H1 (cell line): Measurements from ENCODE around the gene PSTK. TPM values are rescaled to one million over a fixed set of nuclear protein-coding genes. Genes with fewer than 3 reads are reported as not detected.

Source experiments
- CTCF ChIA-PET: fragments of 300-600 bp; sonication (Branson Sonifier 250); formaldehyde crosslinking; loops from one replicate; lab custom pipeline; 2021; ENCODE audit not compliant: partially characterized antibody; lab: Charles Lee
- POLR2A ChIA-PET: fragments of 300-600 bp; sonication (Branson Sonifier 250); formaldehyde crosslinking; loops from one replicate; lab custom pipeline; 2021; ENCODE audit warnings: inconsistent platforms; ENCODE audit not compliant: partially characterized antibody; lab: Charles Lee
- DNase-seq, 2 experiments: peaks; one replicate each; pipeline versions ENCODE4 v3.0.0 to v3.0.0-alpha.2; 2010 to 2022; ENCODE audit warnings: low spot score in 2 of 2, low read depth in 1 of 2, mixed read lengths in 1 of 2
- FAIRE-seq: peaks from 2 replicates; lab custom pipeline; 2011; peaks lifted over from hg19 to GRCh38; lab: Jason Lieb, UNC
- H2AFZ ChIP-seq: 2 replicates; pipeline ENCODE4 v1.8.1; 2012; ENCODE audit warnings: low read length, inconsistent platforms
- H2AK5ac ChIP-seq: 2 replicates; pipeline ENCODE4 v1.6.1; 2013; ENCODE audit warnings: low read depth, low read length
- H2BK120ac ChIP-seq: replicated peaks from 2 replicates; pipeline ENCODE3; 2013; ENCODE audit warnings: low read depth, low read length, inconsistent platforms
- H2BK12ac ChIP-seq: 2 replicates; pipeline ENCODE4 v1.6.1; 2013; ENCODE audit warnings: low read depth, low read length
- H2BK15ac ChIP-seq: 2 replicates; pipeline ENCODE4 v1.6.1; 2013; ENCODE audit warnings: low read length
- H2BK20ac ChIP-seq: 2 replicates; pipeline ENCODE4 v1.6.1; 2013; ENCODE audit warnings: low read length
- H2BK5ac ChIP-seq: 2 replicates; pipeline ENCODE4 v1.6.1; 2013; ENCODE audit warnings: low read depth, low read length
- H3K14ac ChIP-seq: 2 replicates; pipeline ENCODE4 v1.6.1; 2013; ENCODE audit warnings: inconsistent platforms; ENCODE audit not compliant: insufficient read length
- H3K18ac ChIP-seq: 2 replicates; pipeline ENCODE4 v1.6.1; 2013; ENCODE audit warnings: low read length; ENCODE audit errors: extremely low read depth
- H3K23ac ChIP-seq: 2 replicates; pipeline ENCODE4 v1.6.1; 2013; ENCODE audit warnings: inconsistent platforms; ENCODE audit not compliant: insufficient read length
- H3K23me2 ChIP-seq: 2 replicates; pipeline ENCODE4 v1.6.1; 2013; ENCODE audit warnings: low read depth, low read length
- H3K27ac ChIP-seq: 2 replicates; pipeline ENCODE4 v1.6.1; 2011; ENCODE audit warnings: low read depth, low read length, inconsistent platforms
- H3K27me3 ChIP-seq, 4 experiments: replicated peaks in 1 of 4; 1 replicate in 1 of 4; 2 replicates in 3 of 4; pipeline versions ENCODE4 v1.6.1 to v1.8.1; 2011 to 2013; ENCODE audit warnings: low read length in 3 of 4, mild to moderate bottlenecking in 3 of 4, inconsistent platforms in 2 of 4, mixed read lengths in 2 of 4, moderate library complexity in 1 of 4; ENCODE audit not compliant: control insufficient read depth in 3 of 4, insufficient read depth in 3 of 4; ENCODE audit errors: extremely low read depth in 1 of 4
- H3K36me3 ChIP-seq, 4 experiments: 2 replicates each; pipeline versions ENCODE4 v1.6.1 to v1.8.1; 2011 to 2013; ENCODE audit warnings: mild to moderate bottlenecking in 4 of 4, low read length in 3 of 4, moderate library complexity in 2 of 4, control low read depth in 1 of 4, inconsistent platforms in 1 of 4; ENCODE audit not compliant: insufficient read depth in 4 of 4, control insufficient read depth in 2 of 4
- H3K4ac ChIP-seq: replicated peaks from 2 replicates; pipeline ENCODE3; 2013; ENCODE audit warnings: low read length, low read depth, mixed read lengths, inconsistent platforms; ENCODE audit not compliant: insufficient read length
- H3K4me1 ChIP-seq, 4 experiments: replicated peaks in 1 of 4; 1 replicate in 1 of 4; 2 replicates in 3 of 4; pipeline versions ENCODE4 v1.6.1 to v1.8.1; 2011 to 2013; ENCODE audit warnings: low read length in 3 of 4, inconsistent platforms in 2 of 4, mixed read lengths in 1 of 4; ENCODE audit not compliant: insufficient read depth in 4 of 4, control insufficient read depth in 3 of 4
- H3K4me2 ChIP-seq, 2 experiments: 2 replicates each; pipeline versions ENCODE4 v1.6.1 to v1.8.1; 2011 to 2013; ENCODE audit warnings: low read depth in 2 of 2, low read length in 2 of 2, control low read depth in 1 of 2, inconsistent platforms in 1 of 2, mild to moderate bottlenecking in 1 of 2; ENCODE audit not compliant: insufficient read depth in 1 of 2
- H3K4me3 ChIP-seq, 4 experiments: fragments of 200-600, 300-600 bp in 1 of 4; sonication (generic), shearing (Covaris generic), sonication (Bioruptor Twin) in 1 of 4; 2 replicates each; pipeline versions ENCODE4 v1.5.1 to v1.8.1; 2011 to 2016; ENCODE audit warnings: low read length in 4 of 4, low read depth in 3 of 4, control low read depth in 2 of 4, inconsistent platforms in 2 of 4, mild to moderate bottlenecking in 2 of 4, mixed read lengths in 1 of 4, moderate library complexity in 1 of 4; ENCODE audit not compliant: insufficient read depth in 2 of 4; ENCODE audit errors: extremely low read depth in 1 of 4
- H3K56ac ChIP-seq: replicated peaks from 2 replicates; pipeline ENCODE3; 2013; ENCODE audit warnings: low read depth, mild to moderate bottlenecking, mixed read lengths, low read length, inconsistent platforms; ENCODE audit not compliant: insufficient read length
- H3K79me1 ChIP-seq: 2 replicates; pipeline ENCODE4 v1.6.1; 2013; ENCODE audit warnings: low read depth, low read length, control low read depth
- H3K79me2 ChIP-seq, 2 experiments: 2 replicates each; pipeline versions ENCODE4 v1.6.1 to v1.8.1; 2012 to 2013; ENCODE audit warnings: low read length in 2 of 2, mild to moderate bottlenecking in 2 of 2, inconsistent platforms in 1 of 2; ENCODE audit not compliant: insufficient read depth in 2 of 2, control insufficient read depth in 1 of 2
- H3K9ac ChIP-seq, 4 experiments: replicated peaks in 1 of 4; 1 replicate in 1 of 4; 2 replicates in 3 of 4; pipeline versions ENCODE4 v1.6.1 to v1.8.1; 2011 to 2013; ENCODE audit warnings: low read depth in 3 of 4, low read length in 3 of 4, control low read depth in 2 of 4, mild to moderate bottlenecking in 2 of 4, moderate library complexity in 2 of 4, inconsistent platforms in 1 of 4; ENCODE audit errors: extremely low read depth in 1 of 4
- H3K9me3 ChIP-seq, 2 experiments: 2 replicates each; pipeline versions ENCODE4 v1.6.1 to v1.8.1; 2012 to 2013; ENCODE audit warnings: mild to moderate bottlenecking in 2 of 2, moderate library complexity in 2 of 2, control low read depth in 1 of 2, inconsistent platforms in 1 of 2, low read depth in 1 of 2, low read length in 1 of 2, mixed read lengths in 1 of 2; ENCODE audit not compliant: insufficient read depth in 2 of 2
- H4K20me1 ChIP-seq, 2 experiments: replicated peaks in 1 of 2; 2 replicates each; pipeline versions ENCODE3 to v1.8.1; 2011 to 2013; ENCODE audit warnings: inconsistent platforms in 2 of 2, low read length in 2 of 2, mild to moderate bottlenecking in 1 of 2; ENCODE audit not compliant: insufficient read depth in 2 of 2, control insufficient read depth in 1 of 2
- H4K5ac ChIP-seq: 2 replicates; pipeline ENCODE4 v1.6.1; 2013; ENCODE audit warnings: low read length, low read depth, mixed read lengths, inconsistent platforms; ENCODE audit not compliant: insufficient read length
- H4K8ac ChIP-seq: 2 replicates; pipeline ENCODE4 v1.8.0; 2013; ENCODE audit warnings: mild to moderate bottlenecking, moderate library complexity, low read length, inconsistent platforms; ENCODE audit not compliant: insufficient read depth; ENCODE audit errors: extremely low read depth
- H4K91ac ChIP-seq: replicated peaks from 2 replicates; pipeline ENCODE3; 2013; ENCODE audit warnings: low read length, mixed read lengths, inconsistent platforms; ENCODE audit not compliant: insufficient read length
- SIRT6 ChIP-seq: IDR thresholded peaks from one replicate; pipeline ENCODE4 v1.7.1; 2012; ENCODE audit warnings: low read length, inconsistent platforms
- SP1 ChIP-seq: IDR thresholded peaks from 2 replicates; pipeline ENCODE4 v1.6.1; 2011; ENCODE audit warnings: low read depth, low read length
- polyA plus RNA-seq, 7 experiments: library from polyadenylated mRNA; depleted of rRNA in 3 of 7; stranded (reverse) in 5 of 7; unstranded in 2 of 7; fragments of >200 nt in 5 of 7; fragments of 200-250 nt in 2 of 7; gene quantifications; 1 replicate in 5 of 7; 2 replicates in 1 of 7; 4 replicates in 1 of 7; pipeline versions ENCODE4 v1.2.1 to v1.2.3, GENCODE V29; 2011 to 2013; ENCODE audit warnings: missing spikeins in 2 of 7, mixed read lengths in 2 of 7
- total RNA-seq: library from RNA; stranded (reverse); fragmentation: NEBNext Ultra II Directional; extraction: Animal tissue kit (Norgen Biotek cat#: 25700); gene quantifications from 2 replicates; pipeline ENCODE4 v1.2.1, GENCODE V29; 2021
- TF ChIP-seq, protein P1 (sequence below): IDR thresholded peaks from 2 replicates; pipeline ENCODE4 v1.6.1; 2012; ENCODE audit warnings: inconsistent platforms

The PSTK gene
- total and polyA plus RNA-seq, 2 of the 8 experiments (the other 6 are each of a cell fraction or from before 2014, with no cell fraction given) = 4.4 to 6.6 TPM

DNA sequence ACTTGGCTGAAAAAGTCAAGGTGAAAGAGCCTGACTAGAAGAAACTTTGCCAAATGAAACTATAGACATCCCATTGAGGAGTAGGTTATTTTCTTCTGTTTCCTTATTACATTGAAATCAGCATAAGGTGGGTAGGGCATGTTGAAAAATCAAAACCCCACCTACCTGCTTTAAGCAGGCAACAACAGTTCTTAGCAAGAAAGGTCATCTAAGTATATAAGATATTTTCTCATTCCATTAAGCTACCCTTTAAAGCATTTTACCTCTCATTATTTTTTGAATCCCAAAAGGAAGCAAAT is 59.4 kb downstream of the PSTK start:
- Histone ChIP-seq H3K79me2 (no peaks in the 10 kb centered on the region), H3K23me2 (0 out of 2 replicates have a peak, but pooled peaks cover 2% of the 10 kb centered on the region), H3K14ac (no peak overlapping the region), H2BK12ac (no peak overlapping the region), H4K20me1 (no peaks in the 10 kb centered on the region), H4K8ac (no peak overlapping the region), H3K4me2 (no peak overlapping the region), H3K23ac (no peak overlapping the region), H2BK15ac (no peak overlapping the region)
- CTCF ChIA-PET = interaction anchor here (1.4 kb wide), 1 partner anchor 80 kb away, joined by 4 read pairs; no protein-coding TSS in a partner anchor
- no peak for DNase-seq
- TF ChIP-seq SP1 (no peak), SIRT6 (no peak)
- TF ChIP-seq, protein P1, sequence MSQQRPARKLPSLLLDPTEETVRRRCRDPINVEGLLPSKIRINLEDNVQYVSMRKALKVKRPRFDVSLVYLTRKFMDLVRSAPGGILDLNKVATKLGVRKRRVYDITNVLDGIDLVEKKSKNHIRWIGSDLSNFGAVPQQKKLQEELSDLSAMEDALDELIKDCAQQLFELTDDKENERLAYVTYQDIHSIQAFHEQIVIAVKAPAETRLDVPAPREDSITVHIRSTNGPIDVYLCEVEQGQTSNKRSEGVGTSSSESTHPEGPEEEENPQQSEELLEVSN = no peak
- TF ChIP-seq, all 59 proteins: peak for 0
- no peak overlapping the region for H2BK120ac ChIP-seq
- H4K5ac ChIP-seq = no peak overlapping the region
- no peak overlapping the region for H4K91ac ChIP-seq
- H3K9me3 ChIP-seq = no peaks in the 10 kb centered on the region
- H3K79me1 ChIP-seq = no peaks in the 10 kb centered on the region
- FAIRE-seq = no peak
- peaks cover 0 to 12% (median 3%) of the 10 kb centered on the region in 4 experiments; a peak in 4 of 8 replicates for H3K36me3 ChIP-seq
- H2AK5ac ChIP-seq = no peak overlapping the region
- no peaks in the 10 kb centered on the region for H3K27me3 ChIP-seq
- no peak overlapping the region for H3K56ac ChIP-seq
- no peak overlapping the region for H2BK20ac ChIP-seq
- H3K4ac ChIP-seq = no peak overlapping the region
- POLR2A ChIA-PET = interaction anchor here (0.7 kb wide), 1 partner anchor 821 kb away, joined by 3 read pairs; no protein-coding TSS in a partner anchor
- H3K18ac ChIP-seq = no peak overlapping the region
- no peak overlapping the region for H3K9ac ChIP-seq
- no peak overlapping the region for H2AFZ ChIP-seq
- H3K4me3 ChIP-seq = no peak overlapping the region
- H2BK5ac ChIP-seq = no peak overlapping the region
- no peak overlapping the region for H3K27ac ChIP-seq
- peaks cover 0 to 8% (median 1%) of the 10 kb centered on the region in 4 experiments; a peak in 2 of 7 replicates for H3K4me1 ChIP-seq

Other genes starting within 250 kb of the PSTK start
- gene CUZD1, start 134.5 kb upstream of the PSTK start, total RNA-seq = 11.9 and 13.0 TPM in 2 replicates
- gene CUZD1, start 134.5 kb upstream of the PSTK start, polyA plus RNA-seq (2011; rRNA removed) = 15.1 and 30.0 TPM in 2 replicates
- gene FAM24B, start 100.8 kb upstream of the PSTK start, total RNA-seq = 0.50 and 0.73 TPM in 2 replicates
- gene FAM24B, start 100.8 kb upstream of the PSTK start, polyA plus RNA-seq (2011; rRNA removed) = 0.55 and 0.56 TPM in 2 replicates
- gene FAM24A, start 69.8 kb upstream of the PSTK start, total RNA-seq = not detected in 2 replicates
- gene FAM24A, start 69.8 kb upstream of the PSTK start, polyA plus RNA-seq (2011; rRNA removed) = not detected in 2 replicates
- gene C10orf88, start 26.2 kb upstream of the PSTK start, total RNA-seq = 8.1 and 11.0 TPM in 2 replicates
- gene C10orf88, start 26.2 kb upstream of the PSTK start, polyA plus RNA-seq (2011; rRNA removed) = 1.4 and 3.2 TPM in 2 replicates
- gene IKZF5, start 28.4 kb downstream of the PSTK start, total RNA-seq = 15.3 and 15.7 TPM in 2 replicates
- gene IKZF5, start 28.4 kb downstream of the PSTK start, polyA plus RNA-seq (2011; rRNA removed) = 3.8 and 5.2 TPM in 2 replicates
- 11.2 and 12.4 TPM in 2 replicates for gene ACADSB, start 28.6 kb downstream of the PSTK start, total RNA-seq
- gene ACADSB, start 28.6 kb downstream of the PSTK start, polyA plus RNA-seq (2011; rRNA removed) = 3.3 and 5.6 TPM in 2 replicates
- 0.27 TPM in 1 of 2 replicates, not detected in the other for gene HMX3, start 155.6 kb downstream of the PSTK start, total RNA-seq
- gene HMX3, start 155.6 kb downstream of the PSTK start, polyA plus RNA-seq (2011; rRNA removed) = 0.05 and 0.25 TPM in 2 replicates
- 1.3 and 2.0 TPM in 2 replicates for gene HMX2, start 167.7 kb downstream of the PSTK start, total RNA-seq
- 2.2 and 2.7 TPM in 2 replicates for gene HMX2, start 167.7 kb downstream of the PSTK start, polyA plus RNA-seq (2011; rRNA removed)
- gene BUB3, start 174.0 kb downstream of the PSTK start, total RNA-seq = 184 and 207 TPM in 2 replicates
- 183 and 187 TPM in 2 replicates for gene BUB3, start 174.0 kb downstream of the PSTK start, polyA plus RNA-seq (2011; rRNA removed)